ENCODE data around the gene MEIOB. TPM values are rescaled to one million over a fixed set of nuclear protein-coding genes. Genes with fewer than 3 reads are reported as not detected.
"Not testable (repeated sequence)": the region's sequence is repeated elsewhere in the genome, so short reads cannot be mapped to it uniquely, and the experiment has no call there.

MEIOB gene
- total RNA-seq, 1 donor from 2014 or later, result 3.7 TPM

GRCh38 chr16:1902547-1903219 is 30.7 kb upstream of the MEIOB start:
- peak overlapping the region; percentile 9 for H3K27ac ChIP-seq
- DNase-seq (ENCODE audit: low spot score), result peak; percentile 15
- H4K20me1 ChIP-seq (ENCODE audit: low read depth), result no peaks in the 10 kb centered on the region
- no peaks in the 10 kb centered on the region for H3K79me2 ChIP-seq (ENCODE audit: low read depth)
- H3K9me3 Mint-ChIP-seq, result no peaks in the 10 kb centered on the region
- peaks cover 9% of the 10 kb centered on the region for H3F3A ChIP-seq (ENCODE audit: low read depth)
- no peak overlapping the region for H3K9ac ChIP-seq
- peaks cover 13% of the 10 kb centered on the region for H3K4me1 Mint-ChIP-seq
- no peaks in the 10 kb centered on the region for H3K27me3 ChIP-seq
- H3K4me2 ChIP-seq, result peak overlapping the region; percentile 50
- H3K9me3 ChIP-seq (ENCODE audit: low read depth), result no peaks in the 10 kb centered on the region
- no peak overlapping the region for H3K4me3 ChIP-seq
- peak overlapping the region; percentile 89 for H2AFZ ChIP-seq (replicated peaks)
- peaks cover 10% of the 10 kb centered on the region for H3K4me1 ChIP-seq
- H3K36me3 Mint-ChIP-seq, result no peaks in the 10 kb centered on the region
- H3K27me3 Mint-ChIP-seq (ENCODE audit: insufficient read depth, low read depth), result peaks cover 9% of the 10 kb centered on the region
- no peak overlapping the region for H3K4me3 Mint-ChIP-seq
- H3K36me3 ChIP-seq, result no peaks in the 10 kb centered on the region
- peak overlapping the region; percentile 83 for H3K27ac Mint-ChIP-seq
- TF ChIP-seq EZH2phosphoT487 (IDR thresholded peaks at IDR 0.05) (no peak), EZH2 (IDR thresholded peaks at IDR 0.05) (no peak)
- TF ChIP-seq, protein P1, sequence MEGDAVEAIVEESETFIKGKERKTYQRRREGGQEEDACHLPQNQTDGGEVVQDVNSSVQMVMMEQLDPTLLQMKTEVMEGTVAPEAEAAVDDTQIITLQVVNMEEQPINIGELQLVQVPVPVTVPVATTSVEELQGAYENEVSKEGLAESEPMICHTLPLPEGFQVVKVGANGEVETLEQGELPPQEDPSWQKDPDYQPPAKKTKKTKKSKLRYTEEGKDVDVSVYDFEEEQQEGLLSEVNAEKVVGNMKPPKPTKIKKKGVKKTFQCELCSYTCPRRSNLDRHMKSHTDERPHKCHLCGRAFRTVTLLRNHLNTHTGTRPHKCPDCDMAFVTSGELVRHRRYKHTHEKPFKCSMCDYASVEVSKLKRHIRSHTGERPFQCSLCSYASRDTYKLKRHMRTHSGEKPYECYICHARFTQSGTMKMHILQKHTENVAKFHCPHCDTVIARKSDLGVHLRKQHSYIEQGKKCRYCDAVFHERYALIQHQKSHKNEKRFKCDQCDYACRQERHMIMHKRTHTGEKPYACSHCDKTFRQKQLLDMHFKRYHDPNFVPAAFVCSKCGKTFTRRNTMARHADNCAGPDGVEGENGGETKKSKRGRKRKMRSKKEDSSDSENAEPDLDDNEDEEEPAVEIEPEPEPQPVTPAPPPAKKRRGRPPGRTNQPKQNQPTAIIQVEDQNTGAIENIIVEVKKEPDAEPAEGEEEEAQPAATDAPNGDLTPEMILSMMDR (IDR thresholded peaks at IDR 0.05), result no peak

- H3K27ac Mint-ChIP-seq, result no peak overlapping the region
These were observed 28.4 kb upstream of the MEIOB start for GRCh38 chr16:1900452-1900774.

DNA sequence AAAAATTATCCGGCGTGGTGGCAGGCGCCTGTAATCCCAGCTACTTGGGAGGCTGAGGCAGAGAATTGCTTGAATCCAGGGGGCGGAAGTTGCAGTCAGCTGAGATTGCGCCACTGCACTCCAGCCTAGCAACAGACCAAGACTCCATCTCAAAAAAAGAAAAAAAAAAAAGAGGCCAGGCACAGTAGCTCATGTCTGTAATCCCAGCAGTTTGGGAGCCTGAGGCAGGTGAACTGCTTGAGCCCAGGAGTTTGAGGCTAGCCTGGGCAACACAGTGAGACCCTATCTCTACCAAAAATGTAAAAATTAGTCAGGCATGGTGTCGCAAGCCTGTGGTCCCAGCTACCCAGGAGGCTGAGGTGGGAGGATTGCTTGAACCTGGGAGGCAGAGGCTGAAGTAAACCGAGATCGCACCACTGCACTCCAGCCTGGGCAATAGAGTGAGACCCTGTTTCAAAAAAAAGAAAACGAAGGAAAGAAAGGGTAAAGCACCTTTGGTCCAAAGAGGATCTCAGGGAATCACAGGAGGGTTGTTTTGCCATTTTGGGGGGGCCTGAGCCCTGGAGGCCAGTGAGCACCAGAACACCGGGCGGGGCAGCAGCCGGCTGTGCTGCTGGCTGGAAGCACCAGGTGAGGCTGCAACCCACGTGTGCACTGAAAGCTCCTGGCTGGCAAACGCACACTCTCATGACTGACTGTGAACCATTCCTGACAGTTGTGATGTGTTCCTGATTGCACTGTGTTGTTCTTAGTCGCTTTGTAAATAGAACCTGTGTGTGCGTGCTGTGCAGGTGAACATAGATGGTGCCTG is 27.9 kb upstream of the MEIOB start:
- Mint-ChIP-seq H3K36me3 (no peaks in the 10 kb centered on the region), H3K27me3 (ENCODE audit: insufficient read depth, low read depth) (peaks cover 4% of the 10 kb centered on the region)

More at GRCh38 chr16:1900452-1900774, 28.4 kb upstream of the MEIOB start:
- H3F3A ChIP-seq (ENCODE audit: low read depth), result peaks cover 9% of the 10 kb centered on the region
- DNase-seq (ENCODE audit: low spot score), result no peak
- no peaks in the 10 kb centered on the region for H3K9me3 ChIP-seq (ENCODE audit: low read depth)
- TF ChIP-seq, protein P1 (IDR thresholded peaks at IDR 0.05), result no peak
- TF ChIP-seq EZH2phosphoT487 (IDR thresholded peaks at IDR 0.05) (no peak), EZH2 (IDR thresholded peaks at IDR 0.05) (no peak)
- H3K4me3 ChIP-seq, result no peak overlapping the region
- no peak overlapping the region for H3K27ac ChIP-seq
- Mint-ChIP-seq H3K27me3 (ENCODE audit: insufficient read depth, low read depth) (peaks cover 4% of the 10 kb centered on the region), H3K9me3 (no peaks in the 10 kb centered on the region), H3K36me3 (no peaks in the 10 kb centered on the region), H3K4me3 (no peak overlapping the region), H3K4me1 (peaks cover 13% of the 10 kb centered on the region)
- H2AFZ ChIP-seq (replicated peaks), result no peak overlapping the region
- H3K4me2 ChIP-seq, result no peak overlapping the region
- peaks cover 9% of the 10 kb centered on the region for H3K4me1 ChIP-seq
- no peaks in the 10 kb centered on the region for H3K36me3 ChIP-seq
- no peaks in the 10 kb centered on the region for H3K79me2 ChIP-seq (ENCODE audit: low read depth)
- H4K20me1 ChIP-seq (ENCODE audit: low read depth), result no peaks in the 10 kb centered on the region
- no peak overlapping the region for H3K9ac ChIP-seq
- H3K27me3 ChIP-seq, result no peaks in the 10 kb centered on the region

GRCh38 chr16:1897692-1898091 is 25.7 kb upstream of the MEIOB start:
- H3K27me3 Mint-ChIP-seq (ENCODE audit: insufficient read depth, low read depth); H3K36me3 Mint-ChIP-seq; H3K9ac ChIP-seq; H3K36me3 ChIP-seq; H3K4me3 Mint-ChIP-seq; H2AFZ ChIP-seq (replicated peaks); H3K9me3 Mint-ChIP-seq; H3K27me3 ChIP-seq; H3K9me3 ChIP-seq (ENCODE audit: low read depth); H3K4me3 ChIP-seq; H3K27ac ChIP-seq; DNase-seq (ENCODE audit: low spot score); H3K27ac Mint-ChIP-seq; H3K4me2 ChIP-seq; H3K79me2 ChIP-seq (ENCODE audit: low read depth); H3F3A ChIP-seq (ENCODE audit: low read depth); H4K20me1 ChIP-seq (ENCODE audit: low read depth); H3K4me1 ChIP-seq; H3K4me1 Mint-ChIP-seq: not testable (repeated sequence)

More for the DNA sequence above, 27.9 kb upstream of the MEIOB start:
- no peak overlapping the region for H3K27ac ChIP-seq
- H3K27ac Mint-ChIP-seq, result no peak overlapping the region
- TF ChIP-seq EZH2phosphoT487 (IDR thresholded peaks at IDR 0.05), result no peak
- H3K4me1 ChIP-seq, result peaks cover 9% of the 10 kb centered on the region
- no peaks in the 10 kb centered on the region for H3K27me3 ChIP-seq
- no peaks in the 10 kb centered on the region for H3K36me3 ChIP-seq
- no peak overlapping the region for H3K9ac ChIP-seq
- H3K4me1 Mint-ChIP-seq, result peaks cover 13% of the 10 kb centered on the region
- H4K20me1 ChIP-seq (ENCODE audit: low read depth), result no peaks in the 10 kb centered on the region
- DNase-seq (ENCODE audit: low spot score), result no peak
- no peak overlapping the region for H3K4me3 ChIP-seq
- no peaks in the 10 kb centered on the region for H3K79me2 ChIP-seq (ENCODE audit: low read depth)
- H3K9me3 Mint-ChIP-seq, result no peaks in the 10 kb centered on the region
- no peaks in the 10 kb centered on the region for H3K9me3 ChIP-seq (ENCODE audit: low read depth)
- H3F3A ChIP-seq (ENCODE audit: low read depth), result peaks cover 9% of the 10 kb centered on the region
- no peak overlapping the region for H2AFZ ChIP-seq (replicated peaks)
- no peak overlapping the region for H3K4me2 ChIP-seq
- no peak overlapping the region for H3K4me3 Mint-ChIP-seq
